Measurements from ENCODE around the gene ATP1B2. TPM values are rescaled to one million over a fixed set of nuclear protein-coding genes. Genes with fewer than 3 reads are reported as not detected.

ATP1B2 gene
- total and polyA plus RNA-seq, 2 donors, result 0.05 to 1.3 TPM

DNA sequence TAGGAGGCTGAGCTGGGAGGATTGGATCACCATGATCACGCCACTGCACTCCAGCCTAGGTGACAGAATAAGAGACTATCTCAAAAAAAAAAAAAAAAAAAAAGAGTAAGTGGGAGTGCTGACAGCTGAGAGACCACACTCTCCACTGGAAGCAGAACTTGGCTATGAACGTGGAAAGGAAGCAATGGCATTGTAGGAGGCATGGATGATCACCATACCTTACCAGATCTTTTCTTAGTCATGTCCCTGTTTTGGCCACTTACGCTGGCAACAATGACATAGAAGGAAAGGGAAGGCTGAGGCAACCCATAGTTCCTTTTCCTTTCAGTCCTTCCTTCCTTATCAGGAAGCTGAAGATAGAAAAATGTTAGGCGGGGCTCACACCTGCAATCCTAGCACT is 3.7 kb upstream of the ATP1B2 start:
- DNase-seq (ENCODE audit: low read depth in 6 of 9, low spot score in 9 of 9), result no peak
- Histone ChIP-seq H3K9me3 (ENCODE audit: control insufficient read depth in 2 of 2, insufficient read depth in 1 of 2, low read length in 1 of 2) (no peaks in the 10 kb centered on the region), H3K4me3 (ENCODE audit: low read length in 2 of 2) (no peak overlapping the region), H3K4me1 (ENCODE audit: control insufficient read depth in 2 of 2, insufficient read depth in 2 of 2, low read length in 2 of 2) (peaks cover 10 to 18% of the 10 kb centered on the region in 2 donors), H3K27ac (ENCODE audit: low read depth in 1 of 2, low read length in 1 of 2) (no peak overlapping the region), H3K27me3 (ENCODE audit: control insufficient read depth in 2 of 2, insufficient read depth in 1 of 2, low read length in 1 of 2) (peaks cover 10 to 52% of the 10 kb centered on the region in 2 donors), H3K36me3 (ENCODE audit: control insufficient read depth in 2 of 2, insufficient read depth in 2 of 2, low read length in 1 of 2) (no peaks in the 10 kb centered on the region)
- 82% methylated on average over 4 of the region's 4 CpGs for WGBS

- H3K4me1 ChIP-seq (ENCODE audit: control insufficient read depth in 2 of 2, insufficient read depth in 2 of 2, low read length in 2 of 2), result peaks cover 10 to 18% of the 10 kb centered on the region in 2 donors
- no peaks in the 10 kb centered on the region for H3K36me3 ChIP-seq (ENCODE audit: control insufficient read depth in 2 of 2, insufficient read depth in 2 of 2, low read length in 1 of 2)
- H3K4me3 ChIP-seq (ENCODE audit: low read length in 2 of 2), result peak overlapping the region; percentile 40
- WGBS, result 2% methylated on average over 45 of the region's 45 CpGs
- no peaks in the 10 kb centered on the region for H3K9me3 ChIP-seq (ENCODE audit: control insufficient read depth in 2 of 2, insufficient read depth in 1 of 2, low read length in 1 of 2)
- no peak overlapping the region for H3K27ac ChIP-seq (ENCODE audit: low read depth in 1 of 2, low read length in 1 of 2)
- peaks cover 23 to 85% of the 10 kb centered on the region in 2 donors for H3K27me3 ChIP-seq (ENCODE audit: control insufficient read depth in 2 of 2, insufficient read depth in 1 of 2, low read length in 1 of 2)
- DNase-seq (ENCODE audit: low read depth in 6 of 9, low spot score in 9 of 9), result peak in 1 of 9 donors; percentile 24
These were observed 455 bp downstream of the ATP1B2 start for GRCh38 chr17:7651097-7651664.

DNA sequence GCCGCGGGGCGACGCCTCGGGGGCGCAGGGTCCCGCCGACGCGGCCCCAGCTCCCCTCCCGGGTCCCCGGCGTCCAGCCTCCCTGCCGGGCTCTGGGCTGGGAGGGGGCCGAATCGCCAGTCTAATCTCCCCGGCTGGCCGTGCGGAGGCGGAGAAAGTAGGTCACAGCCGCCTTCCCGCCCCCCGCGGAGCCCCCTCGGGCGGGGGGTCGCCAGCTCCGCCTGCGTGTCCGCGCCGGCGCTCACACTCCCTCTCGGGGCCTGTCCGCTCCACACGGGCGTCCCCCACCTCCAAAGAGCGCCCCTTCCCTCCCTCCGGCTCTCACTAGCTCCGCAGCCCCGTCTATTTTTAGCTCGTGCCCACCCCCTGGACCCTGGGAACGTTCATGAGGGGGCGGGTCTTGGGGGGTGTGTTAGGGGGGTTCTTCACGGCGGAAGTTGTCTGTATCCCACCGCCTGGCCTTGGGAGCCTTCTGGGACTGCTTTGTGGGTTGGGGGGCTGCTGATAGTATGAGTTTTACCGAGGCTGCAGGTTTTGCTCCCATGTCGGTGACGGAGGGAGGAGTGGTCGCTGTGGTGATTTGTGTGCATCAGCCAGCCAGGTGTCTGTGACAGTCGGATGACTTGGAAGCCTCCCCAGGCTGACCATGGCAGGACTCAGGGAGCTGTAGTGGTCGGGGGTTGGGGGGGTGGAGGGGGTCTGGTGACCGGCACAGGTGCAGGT is 1.1 kb downstream of the ATP1B2 start:
- Histone ChIP-seq H3K27me3 (ENCODE audit: control insufficient read depth in 2 of 2, insufficient read depth in 1 of 2, low read length in 1 of 2) (peaks cover 23 to 80% of the 10 kb centered on the region in 2 donors), H3K9me3 (ENCODE audit: control insufficient read depth in 2 of 2, insufficient read depth in 1 of 2, low read length in 1 of 2) (no peaks in the 10 kb centered on the region), H3K4me3 (ENCODE audit: low read length in 2 of 2) (peak overlapping the region in 1 of 2 donors; percentile 40), H3K36me3 (ENCODE audit: control insufficient read depth in 2 of 2, insufficient read depth in 2 of 2, low read length in 1 of 2) (no peaks in the 10 kb centered on the region), H3K27ac (ENCODE audit: low read depth in 1 of 2, low read length in 1 of 2) (no peak overlapping the region), H3K4me1 (ENCODE audit: control insufficient read depth in 2 of 2, insufficient read depth in 2 of 2, low read length in 2 of 2) (peaks cover 10 to 18% of the 10 kb centered on the region in 2 donors)
- WGBS, result 9% methylated on average over 54 of the region's 54 CpGs
- DNase-seq (ENCODE audit: low read depth in 6 of 9, low spot score in 9 of 9), result peak in 2 of 9 donors; percentile 19

GRCh38 chr17:7652388-7653356 is 1.9 kb downstream of the ATP1B2 start:
- no peak for DNase-seq (ENCODE audit: low read depth in 6 of 9, low spot score in 9 of 9)
- H3K27ac ChIP-seq (ENCODE audit: low read depth in 1 of 2, low read length in 1 of 2), result no peak overlapping the region

DNA sequence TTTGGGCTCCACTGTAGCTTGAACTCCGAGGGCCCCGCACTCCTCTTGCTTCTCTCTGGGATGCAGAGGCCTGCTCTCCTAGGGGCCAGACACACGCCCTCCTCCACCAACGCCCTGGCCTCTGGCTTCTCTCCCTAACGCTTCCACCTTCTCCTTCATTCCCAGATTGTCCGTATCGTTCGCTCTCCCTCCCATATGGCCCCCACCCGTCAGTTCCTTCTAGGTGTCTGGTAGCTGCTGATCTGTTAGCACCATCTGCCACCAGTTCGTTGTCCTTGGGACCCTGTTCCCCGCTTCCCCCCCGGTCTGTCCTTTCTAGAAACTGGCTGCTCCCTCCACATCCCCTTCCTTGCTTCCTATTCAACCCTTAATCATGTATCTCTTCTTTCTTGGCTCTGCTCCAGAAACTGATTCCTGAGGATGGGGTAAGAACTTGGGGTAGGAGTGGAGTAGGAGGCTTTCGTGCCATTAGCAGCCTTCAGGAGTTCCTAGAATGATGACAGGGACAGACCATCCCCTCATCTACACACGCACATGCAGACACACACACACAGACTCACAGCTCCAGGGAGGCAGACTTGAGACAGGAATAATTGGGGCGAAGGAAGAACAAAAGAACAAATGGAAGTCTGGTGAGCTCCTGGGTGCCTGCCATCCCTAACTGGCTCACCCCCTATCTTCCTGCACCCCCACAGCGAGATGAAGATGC is 4.3 kb downstream of the ATP1B2 start:
- no peak overlapping the region for H3K27ac ChIP-seq (ENCODE audit: low read depth in 1 of 2, low read length in 1 of 2)
- WGBS, result 94% methylated on average over 16 of the region's 16 CpGs
- no peak for DNase-seq (ENCODE audit: low read depth in 6 of 9, low spot score in 9 of 9)
- H3K27me3 ChIP-seq (ENCODE audit: control insufficient read depth in 2 of 2, insufficient read depth in 1 of 2, low read length in 1 of 2), result peaks cover 23 to 61% of the 10 kb centered on the region in 2 donors
- H3K36me3 ChIP-seq (ENCODE audit: control insufficient read depth in 2 of 2, insufficient read depth in 2 of 2, low read length in 1 of 2), result no peaks in the 10 kb centered on the region
- no peaks in the 10 kb centered on the region for H3K9me3 ChIP-seq (ENCODE audit: control insufficient read depth in 2 of 2, insufficient read depth in 1 of 2, low read length in 1 of 2)
- H3K4me3 ChIP-seq (ENCODE audit: low read length in 2 of 2), result no peak overlapping the region
- H3K4me1 ChIP-seq (ENCODE audit: control insufficient read depth in 2 of 2, insufficient read depth in 2 of 2, low read length in 2 of 2), result peaks cover 10 to 16% of the 10 kb centered on the region in 2 donors

More at GRCh38 chr17:7652388-7653356, 1.9 kb downstream of the ATP1B2 start:
- no peak overlapping the region for H3K4me3 ChIP-seq (ENCODE audit: low read length in 2 of 2)
- no peaks in the 10 kb centered on the region for H3K36me3 ChIP-seq (ENCODE audit: control insufficient read depth in 2 of 2, insufficient read depth in 2 of 2, low read length in 1 of 2)
- H3K9me3 ChIP-seq (ENCODE audit: control insufficient read depth in 2 of 2, insufficient read depth in 1 of 2, low read length in 1 of 2), result no peaks in the 10 kb centered on the region
- peaks cover 23 to 80% of the 10 kb centered on the region in 2 donors for H3K27me3 ChIP-seq (ENCODE audit: control insufficient read depth in 2 of 2, insufficient read depth in 1 of 2, low read length in 1 of 2)
- H3K4me1 ChIP-seq (ENCODE audit: control insufficient read depth in 2 of 2, insufficient read depth in 2 of 2, low read length in 2 of 2), result peaks cover 10 to 18% of the 10 kb centered on the region in 2 donors
- 88% methylated on average over 12 of the region's 12 CpGs for WGBS

DNA sequence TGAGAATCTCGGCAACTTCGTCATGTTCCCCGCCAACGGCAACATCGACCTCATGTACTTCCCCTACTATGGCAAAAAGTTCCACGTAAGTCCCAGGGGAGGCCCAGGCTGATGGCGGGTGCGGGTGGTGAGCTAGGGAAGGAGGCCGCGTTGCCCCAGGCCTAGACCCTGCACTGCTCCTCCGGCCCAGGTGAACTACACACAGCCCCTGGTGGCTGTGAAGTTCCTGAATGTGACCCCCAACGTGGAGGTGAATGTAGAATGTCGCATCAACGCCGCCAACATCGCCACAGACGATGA is 4.8 kb downstream of the ATP1B2 start:
- H3K36me3 ChIP-seq (ENCODE audit: control insufficient read depth in 2 of 2, insufficient read depth in 2 of 2, low read length in 1 of 2), result no peaks in the 10 kb centered on the region
- no peak overlapping the region for H3K27ac ChIP-seq (ENCODE audit: low read depth in 1 of 2, low read length in 1 of 2)
- H3K9me3 ChIP-seq (ENCODE audit: control insufficient read depth in 2 of 2, insufficient read depth in 1 of 2, low read length in 1 of 2), result no peaks in the 10 kb centered on the region
- H3K4me1 ChIP-seq (ENCODE audit: control insufficient read depth in 2 of 2, insufficient read depth in 2 of 2, low read length in 2 of 2), result peaks cover 10 to 11% of the 10 kb centered on the region in 2 donors
- WGBS, result 95% methylated on average over 17 of the region's 17 CpGs
- peaks cover 23 to 56% of the 10 kb centered on the region in 2 donors for H3K27me3 ChIP-seq (ENCODE audit: control insufficient read depth in 2 of 2, insufficient read depth in 1 of 2, low read length in 1 of 2)
- no peak overlapping the region for H3K4me3 ChIP-seq (ENCODE audit: low read length in 2 of 2)
- DNase-seq (ENCODE audit: low read depth in 6 of 9, low spot score in 9 of 9), result no peak

DNA sequence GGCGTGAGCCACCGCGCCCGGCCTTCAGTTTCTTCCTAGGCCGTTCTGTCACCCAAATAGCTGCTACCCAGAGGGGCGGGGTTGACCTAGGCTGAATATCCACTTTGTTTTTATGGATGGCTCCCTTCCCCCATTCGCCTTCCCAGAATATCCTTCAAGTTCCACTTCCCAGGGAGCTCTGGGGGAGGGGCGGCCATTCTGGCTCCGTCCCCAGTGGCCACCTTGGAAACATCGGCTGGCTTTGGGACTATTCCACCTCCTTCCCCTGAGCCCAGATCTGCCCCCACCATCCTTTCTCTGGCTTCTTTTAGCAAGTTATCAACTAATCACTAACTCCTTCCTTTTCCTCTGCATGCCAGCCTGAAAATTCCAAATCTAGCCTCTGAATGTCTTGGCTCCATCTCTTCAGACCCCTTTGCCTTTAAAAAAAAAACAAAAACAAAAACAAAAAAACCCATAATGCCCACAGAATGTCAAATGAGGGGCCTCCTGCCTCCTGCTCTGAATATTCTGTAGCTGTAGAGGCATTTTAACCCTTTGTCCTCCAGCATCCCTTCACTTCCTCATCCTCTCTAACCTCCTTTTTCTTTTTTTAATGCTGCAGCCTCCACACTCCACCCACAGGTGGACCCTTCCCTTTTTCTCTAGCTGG is 6.4 kb downstream of the ATP1B2 start:
- Histone ChIP-seq H3K4me3 (ENCODE audit: low read length in 2 of 2) (no peak overlapping the region), H3K4me1 (ENCODE audit: control insufficient read depth in 2 of 2, insufficient read depth in 2 of 2, low read length in 2 of 2) (no peaks in the 10 kb centered on the region), H3K27ac (ENCODE audit: low read depth in 1 of 2, low read length in 1 of 2) (no peak overlapping the region), H3K36me3 (ENCODE audit: control insufficient read depth in 2 of 2, insufficient read depth in 2 of 2, low read length in 1 of 2) (no peaks in the 10 kb centered on the region), H3K9me3 (ENCODE audit: control insufficient read depth in 2 of 2, insufficient read depth in 1 of 2, low read length in 1 of 2) (no peaks in the 10 kb centered on the region), H3K27me3 (ENCODE audit: control insufficient read depth in 2 of 2, insufficient read depth in 1 of 2, low read length in 1 of 2) (peaks cover 13 to 40% of the 10 kb centered on the region in 2 donors)
- WGBS, result 81% methylated on average over 10 of the region's 10 CpGs
- no peak for DNase-seq (ENCODE audit: low read depth in 6 of 9, low spot score in 9 of 9)

DNA sequence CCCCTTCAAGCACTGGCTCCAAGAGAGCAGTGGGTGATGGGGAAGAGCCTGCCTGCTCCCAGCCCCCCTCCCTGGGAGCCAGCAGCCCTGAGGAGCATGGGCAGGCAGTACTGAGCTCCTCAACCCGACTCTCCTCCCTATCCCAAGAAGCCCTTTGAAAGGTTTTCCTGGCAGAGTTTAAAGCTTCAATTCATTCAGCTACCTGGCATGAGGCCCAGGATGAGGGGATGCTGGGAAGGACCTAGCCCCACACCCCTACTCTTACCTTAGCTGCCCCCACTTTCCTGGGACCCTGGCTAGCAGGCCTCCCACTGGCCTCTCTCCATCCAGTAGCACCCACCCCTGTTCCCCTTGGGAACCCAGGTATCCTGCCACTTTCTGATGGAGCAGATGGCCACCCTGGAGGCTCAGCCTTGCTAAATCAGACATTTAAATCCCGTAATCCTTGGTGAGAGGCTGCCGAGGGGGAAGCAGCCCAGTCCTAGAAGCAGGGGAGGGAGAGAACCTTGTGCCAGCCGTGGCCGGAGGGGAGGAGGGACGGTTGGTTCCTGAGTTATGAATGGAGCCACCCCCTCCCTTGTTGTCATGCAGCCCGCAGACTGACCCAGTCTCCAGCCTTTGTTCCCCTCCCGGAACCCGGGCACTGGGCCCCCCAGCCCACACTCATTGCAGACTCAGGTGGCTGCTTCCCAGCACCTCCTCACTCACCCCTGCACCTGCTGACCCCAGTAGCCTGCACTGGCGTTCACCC is 17.1 kb downstream of the ATP1B2 start:
- Histone ChIP-seq H3K4me3 (ENCODE audit: low read length in 2 of 2) (no peak overlapping the region), H3K4me1 (ENCODE audit: control insufficient read depth in 2 of 2, insufficient read depth in 2 of 2, low read length in 2 of 2) (no peaks in the 10 kb centered on the region), H3K9me3 (ENCODE audit: control insufficient read depth in 2 of 2, insufficient read depth in 1 of 2, low read length in 1 of 2) (no peaks in the 10 kb centered on the region), H3K27me3 (ENCODE audit: control insufficient read depth in 2 of 2, insufficient read depth in 1 of 2, low read length in 1 of 2) (no peaks in the 10 kb centered on the region), H3K36me3 (ENCODE audit: control insufficient read depth in 2 of 2, insufficient read depth in 2 of 2, low read length in 1 of 2) (peaks cover 57% of the 10 kb centered on the region in 2 donors), H3K27ac (ENCODE audit: low read depth in 1 of 2, low read length in 1 of 2) (no peak overlapping the region)
- DNase-seq (ENCODE audit: low read depth in 6 of 9, low spot score in 9 of 9), result no peak
- 95% methylated on average over 10 of the region's 10 CpGs for WGBS

All from thymus (tissue), 11 donors.